Fibroblast of pulmonary artery (primary cell): ENCODE results near the gene EIF4G3.

Source experiments
- DNase-seq: peaks from one replicate; pipeline ENCODE4 v3.0.0-alpha.2; 2010; ENCODE audit warnings: low read depth
- H3K4me3 ChIP-seq: replicated peaks from 2 replicates; pipeline ENCODE4 v1.5.1; 2011; ENCODE audit warnings: low read depth, mild to moderate bottlenecking, control low read depth, low read length, moderate library complexity
- TF ChIP-seq, protein P1 (sequence below): IDR thresholded peaks from 2 replicates; pipeline ENCODE4 v1.5.1; 2011; ENCODE audit warnings: mild to moderate bottlenecking, control low read depth, low read length, inconsistent platforms; ENCODE audit errors: missing control alignments

Gene EIF4G3

DNA sequence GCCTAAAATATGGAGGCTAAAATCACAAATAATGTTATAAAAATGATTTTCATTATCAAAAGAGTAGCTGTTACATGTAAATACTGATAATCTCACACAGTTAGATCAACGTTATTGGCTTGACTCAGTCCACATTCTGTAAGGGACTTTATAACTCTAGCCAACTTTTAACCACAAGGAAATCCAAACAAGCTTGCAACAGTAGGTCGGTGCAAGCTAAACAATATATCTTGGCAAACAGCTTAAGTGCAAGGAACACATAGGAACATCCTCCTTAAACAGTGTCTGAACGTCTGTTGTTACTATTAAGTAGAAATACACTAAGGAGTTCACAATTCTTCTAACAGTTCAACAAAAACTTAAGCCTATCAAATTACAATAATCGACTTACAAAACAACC is 126.7 kb downstream of the EIF4G3 start:
- TF ChIP-seq, protein P1, sequence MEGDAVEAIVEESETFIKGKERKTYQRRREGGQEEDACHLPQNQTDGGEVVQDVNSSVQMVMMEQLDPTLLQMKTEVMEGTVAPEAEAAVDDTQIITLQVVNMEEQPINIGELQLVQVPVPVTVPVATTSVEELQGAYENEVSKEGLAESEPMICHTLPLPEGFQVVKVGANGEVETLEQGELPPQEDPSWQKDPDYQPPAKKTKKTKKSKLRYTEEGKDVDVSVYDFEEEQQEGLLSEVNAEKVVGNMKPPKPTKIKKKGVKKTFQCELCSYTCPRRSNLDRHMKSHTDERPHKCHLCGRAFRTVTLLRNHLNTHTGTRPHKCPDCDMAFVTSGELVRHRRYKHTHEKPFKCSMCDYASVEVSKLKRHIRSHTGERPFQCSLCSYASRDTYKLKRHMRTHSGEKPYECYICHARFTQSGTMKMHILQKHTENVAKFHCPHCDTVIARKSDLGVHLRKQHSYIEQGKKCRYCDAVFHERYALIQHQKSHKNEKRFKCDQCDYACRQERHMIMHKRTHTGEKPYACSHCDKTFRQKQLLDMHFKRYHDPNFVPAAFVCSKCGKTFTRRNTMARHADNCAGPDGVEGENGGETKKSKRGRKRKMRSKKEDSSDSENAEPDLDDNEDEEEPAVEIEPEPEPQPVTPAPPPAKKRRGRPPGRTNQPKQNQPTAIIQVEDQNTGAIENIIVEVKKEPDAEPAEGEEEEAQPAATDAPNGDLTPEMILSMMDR = no peak
- H3K4me3 ChIP-seq = no peak overlapping the region
- DNase-seq = peak; percentile 81

DNA sequence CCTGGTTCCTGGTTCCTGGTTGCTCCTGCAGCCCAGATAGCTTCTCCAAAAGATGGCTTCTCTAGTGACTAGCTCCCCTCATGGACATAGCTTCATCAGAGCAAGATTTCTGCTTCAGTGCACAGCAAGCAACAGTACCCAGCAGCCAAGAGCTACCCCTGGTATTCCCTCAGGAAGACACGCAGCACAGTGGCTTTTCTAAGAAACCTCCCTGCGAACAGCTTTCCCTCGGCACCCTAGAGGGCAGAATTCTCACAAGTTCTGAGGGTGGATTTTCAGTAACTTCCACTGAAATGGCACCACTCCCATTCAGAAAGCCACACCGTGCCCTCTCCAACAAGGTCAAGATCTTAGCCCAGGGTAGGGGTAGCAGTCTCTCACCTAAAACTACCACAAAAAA is 128.2 kb downstream of the EIF4G3 start:
- TF ChIP-seq, protein P1 = no peak
- no peak overlapping the region for H3K4me3 ChIP-seq
- DNase-seq = no peak

DNA sequence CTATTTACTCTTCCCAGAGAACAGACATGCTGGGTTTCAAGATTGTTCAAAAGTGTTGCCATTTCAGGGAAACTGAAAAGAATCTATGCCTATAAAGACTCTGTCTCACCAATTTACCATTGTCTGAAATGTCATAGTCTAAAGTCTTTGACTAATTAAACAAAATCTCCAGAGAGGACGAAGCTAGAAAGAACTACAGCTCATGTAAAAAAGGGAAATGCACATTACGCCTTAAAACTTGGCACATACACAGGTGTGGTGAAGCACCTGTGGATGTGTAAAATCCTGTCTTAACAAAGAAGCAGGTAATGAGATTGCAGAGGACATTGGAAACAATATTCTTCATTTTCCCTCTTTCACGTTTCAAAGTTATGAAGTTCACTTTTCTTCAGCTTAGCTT is 130.6 kb downstream of the EIF4G3 start:
- no peak for DNase-seq
- TF ChIP-seq, protein P1 = no peak
- H3K4me3 ChIP-seq = no peak overlapping the region

DNA sequence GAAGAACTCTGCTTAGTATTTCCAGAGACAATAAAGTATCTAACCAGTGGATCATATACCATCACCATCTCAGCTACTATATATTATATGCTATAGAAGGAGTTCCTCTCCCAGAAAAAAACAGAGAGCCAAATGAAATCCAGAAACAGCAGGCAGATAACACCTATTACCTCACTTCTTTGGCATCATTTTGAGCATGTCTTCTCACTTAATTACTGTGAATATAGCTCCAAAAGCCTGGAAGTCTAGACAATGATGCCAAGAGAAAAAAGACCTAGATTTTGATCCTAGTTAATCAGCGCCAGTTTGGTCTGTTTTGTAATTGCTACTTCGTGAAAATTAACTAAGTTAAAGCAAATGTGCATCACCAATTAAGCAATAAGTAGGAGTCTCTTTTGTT is 131.3 kb downstream of the EIF4G3 start:
- no peak overlapping the region for H3K4me3 ChIP-seq
- TF ChIP-seq, protein P1 = no peak
- DNase-seq = peak; percentile 28

DNA sequence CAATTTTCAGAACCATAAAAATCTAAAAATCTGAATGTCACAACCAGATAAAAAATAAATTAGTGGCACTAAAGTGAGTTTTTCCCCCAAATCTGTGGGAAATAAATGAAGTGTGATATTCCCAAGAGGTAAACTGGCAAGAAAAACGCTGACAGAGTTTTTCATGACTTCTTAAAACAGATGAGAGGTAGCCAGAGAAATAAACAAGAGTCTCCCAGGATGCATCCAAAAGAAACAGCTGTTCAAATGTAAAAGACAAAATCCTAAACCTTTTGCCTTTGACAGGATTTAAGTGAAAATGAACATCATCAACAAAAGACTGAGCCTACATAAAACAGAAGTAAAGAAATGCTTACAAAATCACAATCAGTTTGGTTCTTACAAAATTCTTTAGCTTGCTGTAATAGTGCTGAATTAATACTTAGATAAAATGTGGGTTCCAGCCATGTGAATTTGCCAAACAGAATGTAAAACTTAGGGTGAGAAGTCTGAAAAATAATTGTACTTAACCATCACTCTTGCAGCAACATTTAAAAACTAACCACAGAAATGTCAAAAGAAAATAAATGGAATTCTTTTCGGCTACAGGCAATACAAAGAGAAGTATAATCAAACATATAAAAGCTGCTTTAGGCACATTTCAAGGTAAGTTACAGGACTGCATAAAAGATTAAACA is 133.6 kb downstream of the EIF4G3 start:
- peak; percentile 68 for DNase-seq
- TF ChIP-seq, protein P1 = no peak
- no peak overlapping the region for H3K4me3 ChIP-seq

DNA sequence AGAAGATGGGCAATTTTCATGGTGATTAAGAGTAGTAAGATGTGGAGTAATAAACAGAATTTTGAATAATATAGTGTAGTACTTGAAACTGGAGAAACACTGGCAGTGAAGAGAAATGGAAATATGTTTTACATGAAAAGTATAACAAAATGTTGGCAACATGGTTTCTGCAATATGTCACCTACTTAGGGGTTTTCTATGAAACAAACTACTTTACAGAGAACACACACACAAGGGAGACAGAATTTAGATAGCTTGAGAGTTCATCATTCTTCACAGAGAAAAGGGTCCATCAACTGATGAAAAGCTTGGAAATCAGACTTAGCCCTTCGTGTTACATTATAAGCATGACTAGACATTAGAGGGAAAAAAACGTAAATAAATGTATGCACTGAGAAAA is 135.2 kb downstream of the EIF4G3 start:
- TF ChIP-seq, protein P1 = no peak
- DNase-seq = no peak
- H3K4me3 ChIP-seq = no peak overlapping the region

DNA sequence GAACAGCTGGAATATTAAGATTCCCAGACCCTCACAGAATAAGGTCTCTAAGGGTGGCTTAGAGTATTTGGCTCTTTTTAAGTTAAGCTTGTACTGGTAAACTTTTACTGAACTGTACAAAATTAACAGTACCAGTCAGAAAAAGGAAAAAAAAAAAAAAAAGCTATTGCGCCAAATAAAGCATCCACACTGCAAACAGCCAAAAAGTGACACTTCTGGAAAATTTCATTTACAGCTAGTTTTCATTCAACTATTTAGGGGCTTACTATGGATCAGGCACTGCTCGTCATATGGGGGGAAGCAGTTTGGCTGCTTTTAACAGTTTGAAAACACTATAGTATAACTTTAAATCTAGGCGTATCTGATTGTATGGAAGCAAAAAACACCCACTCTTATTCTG is 139.6 kb downstream of the EIF4G3 start:
- TF ChIP-seq, protein P1 = no peak
- DNase-seq = no peak
- H3K4me3 ChIP-seq = no peak overlapping the region
